Gastrocnemius medialis (tissue), 4 donors: Measurements from ENCODE around the gene FGF6.

Source experiments
- POLR2A ChIP-seq, 2 donors: fragments of 450-650 bp; IDR thresholded peaks; one replicate each; pipeline ENCODE4 v1.6.1; 2017; ENCODE audit warnings: antibody characterized with exemption in 2 of 2, mild to moderate bottlenecking in 2 of 2, moderate library complexity in 2 of 2
- TF ChIP-seq, protein P1 (sequence below), 5 experiments: fragments of 450-650 bp in 3 of 5; fragments of 200-600 bp in 2 of 5; sonication (generic) in 2 of 5; IDR thresholded peaks in 4 of 5; conservative IDR thresholded peaks in 1 of 5; 1 replicate in 4 of 5; 2 replicates in 1 of 5; pipeline ENCODE4 v1.5.1; 2016 to 2019; ENCODE audit warnings: antibody characterized with exemption in 5 of 5, mild to moderate bottlenecking in 3 of 5, moderate library complexity in 3 of 5

DNA sequence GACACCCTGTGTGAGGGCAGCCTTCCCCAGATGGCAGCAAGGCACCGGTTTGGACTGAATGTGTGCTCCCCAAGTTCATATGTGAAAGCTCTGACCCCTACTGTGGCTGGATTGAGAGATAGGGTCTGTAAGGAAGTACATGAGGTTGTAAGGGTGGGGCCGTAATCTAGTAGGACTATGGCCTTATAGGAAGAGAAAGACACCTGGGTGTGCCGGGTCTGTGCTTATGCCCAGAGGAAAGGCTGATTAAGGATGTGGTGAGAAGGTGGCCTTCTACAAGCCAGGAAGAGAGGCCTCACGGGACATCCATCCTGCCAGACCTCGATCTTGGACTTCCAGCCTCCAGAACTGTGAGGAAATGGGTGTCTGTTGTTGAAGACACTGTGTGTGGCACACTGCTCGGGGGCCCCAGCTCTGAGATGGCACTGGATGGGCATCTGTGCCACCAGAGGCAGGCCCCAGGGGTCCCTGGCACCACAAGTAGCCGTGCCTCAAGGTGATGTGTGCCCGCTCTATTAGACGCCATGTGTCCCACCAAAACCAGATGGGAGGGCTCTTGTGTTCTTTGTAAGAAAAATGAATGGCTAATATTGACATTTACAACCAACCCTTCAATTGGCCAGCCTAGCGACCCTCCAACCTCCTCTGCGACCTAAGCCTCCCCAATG, 22.0 kb downstream of the FGF6 start:
- no peak for TF ChIP-seq POLR2A (IDR thresholded peaks at IDR 0.05)
- TF ChIP-seq, protein P1, sequence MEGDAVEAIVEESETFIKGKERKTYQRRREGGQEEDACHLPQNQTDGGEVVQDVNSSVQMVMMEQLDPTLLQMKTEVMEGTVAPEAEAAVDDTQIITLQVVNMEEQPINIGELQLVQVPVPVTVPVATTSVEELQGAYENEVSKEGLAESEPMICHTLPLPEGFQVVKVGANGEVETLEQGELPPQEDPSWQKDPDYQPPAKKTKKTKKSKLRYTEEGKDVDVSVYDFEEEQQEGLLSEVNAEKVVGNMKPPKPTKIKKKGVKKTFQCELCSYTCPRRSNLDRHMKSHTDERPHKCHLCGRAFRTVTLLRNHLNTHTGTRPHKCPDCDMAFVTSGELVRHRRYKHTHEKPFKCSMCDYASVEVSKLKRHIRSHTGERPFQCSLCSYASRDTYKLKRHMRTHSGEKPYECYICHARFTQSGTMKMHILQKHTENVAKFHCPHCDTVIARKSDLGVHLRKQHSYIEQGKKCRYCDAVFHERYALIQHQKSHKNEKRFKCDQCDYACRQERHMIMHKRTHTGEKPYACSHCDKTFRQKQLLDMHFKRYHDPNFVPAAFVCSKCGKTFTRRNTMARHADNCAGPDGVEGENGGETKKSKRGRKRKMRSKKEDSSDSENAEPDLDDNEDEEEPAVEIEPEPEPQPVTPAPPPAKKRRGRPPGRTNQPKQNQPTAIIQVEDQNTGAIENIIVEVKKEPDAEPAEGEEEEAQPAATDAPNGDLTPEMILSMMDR (IDR thresholded peaks at IDR 0.05 in 4 of 5, conservative IDR thresholded peaks at IDR 0.05 in 1 of 5), result no peak
